GM18505 (cell line): ENCODE results near the gene PACSIN3.

ENCODE experiments used
- ATAC-seq: cut with Tn5 transposase; IDR thresholded peaks from one replicate; pipeline ENCODE4 v1.9.1; 2021; ENCODE audit not compliant: unreplicated experiment
- POLR2A ChIP-seq: IDR thresholded peaks from 4 replicates; pipeline ENCODE4 v1.6.1; 2011; ENCODE audit warnings: borderline replicate concordance; ENCODE audit not compliant: insufficient read depth, insufficient read length; ENCODE audit errors: extremely low read depth

The PACSIN3 gene

DNA sequence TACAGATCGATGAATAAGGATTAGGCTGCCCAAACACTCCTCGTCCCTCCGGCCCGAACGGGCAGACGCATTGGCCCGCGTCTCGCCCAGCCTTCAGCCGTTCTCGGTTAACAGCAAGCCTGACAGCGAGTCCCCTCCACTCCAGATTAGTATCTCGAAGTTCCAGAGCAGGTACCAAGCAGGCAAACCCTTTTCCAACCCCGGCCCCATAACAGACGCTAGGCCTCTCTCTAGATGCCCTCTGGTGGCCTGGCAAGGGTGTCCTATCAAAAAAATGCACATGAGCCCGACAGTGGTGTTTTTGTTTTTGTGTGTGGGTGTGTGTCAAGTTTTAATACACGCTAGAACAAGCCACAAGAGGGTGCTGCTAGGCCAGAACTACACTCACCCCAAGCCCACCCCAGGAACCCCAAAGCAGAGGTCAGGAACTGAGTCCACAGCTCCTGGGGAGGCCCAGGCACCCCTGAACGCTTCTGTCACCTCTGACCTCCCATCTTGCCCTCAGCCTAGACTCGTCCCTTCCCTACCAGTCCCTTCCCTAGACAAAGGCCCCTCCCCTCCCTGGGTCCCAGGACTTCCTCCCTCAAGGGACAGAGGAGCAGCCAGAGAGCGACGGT, 8.9 kb downstream of the PACSIN3 start:
- peak; percentile 10 for TF ChIP-seq POLR2A
- peak; percentile 43 for ATAC-seq

DNA sequence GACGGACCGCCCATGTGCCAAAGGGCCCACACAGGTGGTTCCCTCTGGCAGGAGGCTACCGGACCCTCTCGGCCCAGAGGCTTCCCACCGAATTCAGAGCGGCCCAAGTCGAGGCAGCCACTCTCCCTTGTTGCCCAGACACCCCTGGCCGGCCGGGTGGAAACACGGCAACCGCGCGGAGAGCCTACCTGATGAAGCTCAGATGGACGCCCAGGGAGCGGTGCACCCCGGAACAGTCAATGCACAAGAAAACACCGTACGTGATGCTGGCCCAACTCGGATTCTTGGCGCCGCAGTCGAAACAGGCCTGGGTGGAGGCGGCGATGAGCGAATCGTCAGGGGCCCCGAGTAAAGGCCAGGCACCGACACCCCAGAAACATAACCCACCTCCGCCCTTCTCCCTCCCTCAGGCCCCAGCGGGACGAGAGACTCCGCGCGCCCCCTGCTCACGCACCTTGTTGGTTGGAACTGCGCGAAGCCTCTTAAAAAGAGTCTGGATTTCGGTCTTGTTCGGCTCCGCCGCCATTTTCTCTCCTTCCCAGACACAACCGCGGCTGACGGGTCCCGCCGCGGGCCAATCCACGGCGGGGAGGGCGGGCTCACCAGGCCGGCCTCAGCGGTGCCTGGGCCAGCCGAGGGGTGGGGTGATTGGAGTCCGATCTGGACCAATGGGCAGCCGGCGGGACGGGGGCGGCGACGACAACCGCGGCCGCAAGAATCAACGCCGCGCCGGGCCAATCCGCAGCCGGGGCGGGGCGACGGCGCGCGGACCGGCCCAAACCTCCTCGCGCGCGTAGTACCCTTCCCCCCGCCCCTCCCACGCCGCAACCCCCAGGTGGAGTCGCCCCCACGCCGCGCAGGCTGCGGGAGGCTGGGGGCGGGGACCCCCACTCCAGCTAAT, 9.7 kb downstream of the PACSIN3 start, which contains the start of gene ARFGAP2:
Gene ARFGAP2, minus strand, starts transcription at position 552 of the 901 bp plus-strand sequence. Its CDS starts 26 bp downstream, at position 526.
- peak; percentile 60 for TF ChIP-seq POLR2A
- peak; percentile 85 for ATAC-seq

DNA sequence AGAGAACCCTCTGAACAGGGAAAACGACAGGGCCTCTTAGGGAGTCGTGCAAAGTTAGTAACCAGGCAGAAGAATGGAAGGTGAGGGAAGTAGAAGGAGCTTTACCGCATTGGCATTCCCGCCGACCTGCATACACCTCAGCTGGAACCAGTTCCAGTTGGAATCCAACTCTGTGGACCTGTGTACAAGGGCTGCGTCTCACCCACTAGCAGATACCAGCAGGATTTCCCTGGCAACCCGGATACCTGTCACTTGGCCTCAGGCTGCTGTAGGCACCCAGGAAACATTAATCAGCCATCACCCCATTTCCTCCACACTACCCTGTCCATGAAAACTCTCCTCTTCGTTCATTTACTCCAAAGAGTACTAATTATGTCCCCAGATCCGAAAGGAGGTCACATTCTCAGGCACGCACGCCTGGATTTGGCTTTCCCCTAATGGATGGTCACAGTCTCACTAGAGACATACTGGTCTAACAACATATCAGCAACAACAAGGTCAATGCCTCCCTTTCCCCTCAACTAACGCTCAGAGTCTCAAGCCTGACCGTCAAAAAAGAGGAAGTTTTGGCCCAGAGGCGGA, 10.4 kb downstream of the PACSIN3 start:
- no peak for TF ChIP-seq POLR2A
- no peak for ATAC-seq

DNA sequence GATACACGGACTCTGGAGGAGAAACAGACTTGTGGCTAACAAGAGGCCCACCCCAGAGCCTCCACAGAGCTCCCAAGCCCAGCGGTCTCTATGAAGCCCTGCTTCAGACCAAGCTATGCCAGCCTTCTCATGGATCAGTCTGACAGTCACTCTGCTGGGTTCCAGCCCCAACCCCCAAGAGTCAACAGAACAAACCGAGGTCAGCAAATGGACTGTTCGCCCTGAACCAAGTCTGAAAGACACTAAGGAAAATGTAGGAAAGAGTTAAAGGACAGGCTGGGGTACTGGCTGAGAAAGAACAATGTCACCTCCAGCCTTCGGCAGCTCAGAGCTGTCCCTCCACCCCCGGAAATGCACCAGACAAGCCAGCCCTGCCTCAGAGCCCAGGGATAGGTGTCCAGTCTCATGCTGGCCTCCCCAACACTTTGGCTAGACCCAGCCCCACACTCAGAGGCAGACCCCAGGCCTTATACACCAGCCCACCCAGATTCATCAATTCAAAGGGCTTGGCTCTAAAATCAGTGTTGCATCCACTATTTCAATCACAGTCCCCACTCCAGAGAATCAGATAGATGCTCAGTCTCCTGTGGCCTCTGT, 13.4 kb downstream of the PACSIN3 start:
- no peak for TF ChIP-seq POLR2A
- ATAC-seq, result no peak

DNA sequence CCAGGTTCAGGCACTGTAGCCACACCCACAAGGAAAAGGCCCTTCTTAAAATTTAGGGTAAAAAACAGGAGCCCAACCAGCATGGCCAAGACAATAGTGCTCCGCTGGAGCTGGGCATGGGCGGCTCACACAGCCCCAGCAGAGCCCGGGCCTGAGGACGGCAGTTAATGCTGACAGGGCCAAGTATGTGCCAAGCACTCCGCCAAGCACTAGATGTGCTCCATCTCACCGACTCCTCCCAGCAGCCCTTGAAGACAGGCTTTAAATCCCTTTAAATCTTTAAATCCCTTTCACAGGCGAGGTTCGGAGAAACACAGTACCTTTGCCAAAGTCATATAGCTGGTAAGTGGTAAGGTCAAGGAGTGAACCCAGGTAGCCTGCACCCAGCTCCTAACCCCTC, 14.4 kb downstream of the PACSIN3 start:
- no peak for ATAC-seq
- TF ChIP-seq POLR2A, result no peak

DNA sequence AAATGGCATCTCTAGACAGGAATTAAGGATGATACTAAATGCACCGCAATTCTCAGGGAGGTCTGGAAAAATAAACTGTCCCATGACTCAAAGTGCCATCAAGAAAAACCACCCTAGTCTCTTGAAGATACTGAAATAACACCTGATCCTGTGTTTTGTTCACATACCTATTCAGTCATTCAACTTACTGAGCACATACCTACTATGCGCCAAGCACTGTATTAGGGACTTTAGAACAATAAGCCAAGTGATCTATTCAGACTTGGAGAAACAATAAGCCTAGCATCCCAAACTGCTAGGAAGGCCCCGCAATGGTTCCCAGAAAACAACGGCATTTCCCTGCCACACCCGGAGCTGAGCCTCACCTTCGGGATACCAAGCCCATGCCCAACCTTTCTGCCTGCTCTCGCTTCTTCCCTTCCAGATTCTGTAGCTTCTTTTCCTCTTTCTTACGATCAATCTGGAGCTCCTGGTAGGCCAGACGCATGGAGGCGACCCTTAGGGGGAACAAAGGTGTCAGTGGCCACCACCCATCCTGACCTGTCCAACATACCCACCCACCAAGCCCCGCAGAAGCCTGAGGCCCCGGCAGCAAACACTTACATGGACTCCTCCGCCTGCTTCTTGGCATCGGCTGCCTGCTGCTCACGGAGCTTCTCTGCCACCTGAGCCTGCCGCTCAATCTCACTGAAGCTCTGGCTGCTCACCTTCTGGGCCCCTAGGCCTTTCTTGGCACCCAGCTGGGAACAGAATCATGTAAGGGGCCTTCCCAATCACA, 15.0 kb downstream of the PACSIN3 start:
- no peak for ATAC-seq
- TF ChIP-seq POLR2A, result no peak

DNA sequence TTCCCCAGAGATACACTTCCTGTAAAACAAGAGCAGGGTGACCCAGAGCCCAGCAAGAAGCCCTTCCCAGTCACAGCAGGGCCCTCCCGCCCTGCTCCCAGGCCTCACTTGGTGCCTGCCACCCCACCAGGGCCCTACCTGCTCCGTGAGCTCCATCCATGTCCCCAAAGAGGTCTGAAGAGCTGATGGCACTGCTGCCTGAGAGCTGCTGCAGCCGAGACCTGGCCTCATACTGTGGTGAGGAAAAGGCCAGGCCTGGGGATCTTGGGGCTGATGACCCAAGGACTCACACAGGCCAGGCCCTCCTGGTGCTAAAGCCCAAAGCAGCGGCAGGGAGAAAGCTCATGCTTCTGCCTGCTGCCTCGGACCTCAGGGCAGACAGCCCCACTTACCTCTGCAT, 19.9 kb downstream of the PACSIN3 start:
- no peak for ATAC-seq
- no peak for TF ChIP-seq POLR2A

DNA sequence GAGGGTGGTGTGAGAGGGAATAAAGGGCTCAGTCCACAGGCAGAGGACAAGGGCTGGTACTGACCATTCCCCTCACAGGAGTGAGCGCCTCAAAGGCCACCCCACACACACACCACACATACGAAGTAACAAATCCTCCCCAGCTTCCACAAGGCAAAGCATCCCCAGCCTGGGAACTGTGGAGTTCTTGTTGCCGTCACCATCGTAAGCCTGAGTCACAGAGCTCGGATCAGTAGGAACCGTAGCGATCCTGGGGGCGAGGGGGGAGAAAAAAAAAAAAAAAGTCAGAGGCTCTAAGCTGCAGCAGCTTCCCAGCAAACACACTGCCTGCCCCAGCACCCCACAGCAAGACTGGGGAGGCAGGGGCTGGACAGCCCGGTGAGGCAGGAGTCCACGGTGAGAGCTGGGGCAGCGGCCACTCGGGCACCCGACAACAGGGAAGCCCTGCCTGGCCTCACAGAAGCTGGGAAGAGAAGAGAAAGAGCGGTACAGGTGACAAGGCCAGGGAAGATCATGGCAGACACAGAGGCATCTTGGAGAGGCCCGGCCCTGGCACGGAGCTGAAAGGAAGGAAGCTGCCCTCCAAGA, 20.9 kb downstream of the PACSIN3 start:
- ATAC-seq, result no peak
- TF ChIP-seq POLR2A, result no peak

DNA sequence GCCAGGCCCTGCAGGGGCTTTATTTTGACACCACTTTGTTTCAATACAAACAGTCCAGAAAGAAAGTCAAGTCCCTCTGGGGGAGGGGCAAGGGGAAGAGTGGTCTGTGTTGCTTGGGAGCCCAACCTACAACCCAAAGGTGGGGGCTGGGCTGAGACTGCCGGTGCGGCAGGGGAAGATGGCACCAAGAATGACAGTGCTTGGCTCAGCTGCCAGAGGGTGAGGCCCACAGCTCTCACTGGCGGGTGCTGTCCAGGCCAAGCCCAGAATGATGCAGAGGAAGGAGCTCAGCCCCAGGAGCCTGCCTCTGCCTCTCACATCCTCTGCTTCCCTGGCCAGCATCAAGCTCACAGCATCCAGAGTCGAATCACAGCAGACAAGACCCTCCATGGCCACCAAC, 21.9 kb downstream of the PACSIN3 start:
- no peak for ATAC-seq

DNA sequence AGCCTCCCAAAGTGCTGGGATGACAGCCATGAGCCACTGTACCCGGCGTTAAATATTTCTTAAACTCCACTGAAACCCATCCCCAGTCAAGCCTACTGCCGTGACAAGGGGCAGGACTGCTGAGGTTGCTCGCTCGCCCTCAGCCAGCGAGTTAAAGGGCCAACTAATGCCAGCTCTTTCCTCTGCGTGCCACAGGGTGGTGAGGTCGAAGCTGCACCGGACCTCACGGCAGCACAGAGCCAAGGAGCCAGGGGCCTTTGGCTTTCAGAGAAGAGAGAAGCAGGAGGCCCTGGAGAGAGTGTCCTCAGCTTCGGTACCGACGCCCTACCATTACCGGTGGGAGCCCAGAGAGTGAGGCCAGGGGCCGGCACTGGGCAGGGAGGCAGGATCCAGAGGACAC, 22.3 kb downstream of the PACSIN3 start:
- no peak for TF ChIP-seq POLR2A
- ATAC-seq, result no peak

More for the DNA sequence above, 21.9 kb downstream of the PACSIN3 start:
- no peak for TF ChIP-seq POLR2A

DNA sequence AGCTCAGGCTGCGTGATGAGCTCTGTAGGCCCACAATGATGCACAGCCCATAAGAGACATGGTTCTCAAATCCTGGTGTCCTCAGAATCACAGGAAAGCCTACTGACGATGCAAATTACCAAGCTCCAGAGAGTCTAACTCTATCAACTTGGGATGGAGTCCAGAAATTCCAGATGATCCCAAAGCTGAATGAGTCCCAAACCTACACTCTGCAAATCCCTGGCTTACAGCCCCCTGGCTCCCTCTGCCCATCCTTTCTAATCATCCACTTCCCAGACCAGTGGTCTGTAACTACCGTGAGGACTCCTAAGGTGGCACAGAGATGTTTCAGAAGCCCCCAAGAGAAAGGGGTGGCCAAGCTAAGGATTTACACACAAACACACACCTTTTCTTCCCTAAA, 23.0 kb downstream of the PACSIN3 start:
- TF ChIP-seq POLR2A, result no peak

DNA sequence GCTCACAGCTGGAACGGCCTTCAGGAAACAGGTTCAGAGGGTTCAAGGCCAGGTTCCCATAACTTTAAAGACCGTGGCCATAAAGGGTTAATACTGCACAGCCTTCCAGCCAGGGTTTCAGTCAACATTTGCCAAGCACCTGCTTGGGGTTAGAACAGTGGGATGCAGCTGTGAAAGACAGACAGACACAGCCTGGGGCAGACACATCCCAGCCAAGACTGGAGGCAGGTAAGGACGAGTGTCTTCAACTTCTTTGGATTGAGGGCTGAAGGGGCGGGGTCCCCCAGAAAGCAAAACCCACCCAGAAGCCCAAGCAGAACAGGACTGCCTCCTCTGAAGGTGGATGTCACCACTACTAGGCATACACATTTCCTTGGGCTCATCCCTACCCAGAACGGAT, 23.8 kb downstream of the PACSIN3 start:
- no peak for ATAC-seq
- TF ChIP-seq POLR2A, result no peak

More for the DNA sequence above, 23.0 kb downstream of the PACSIN3 start:
- no peak for ATAC-seq

DNA sequence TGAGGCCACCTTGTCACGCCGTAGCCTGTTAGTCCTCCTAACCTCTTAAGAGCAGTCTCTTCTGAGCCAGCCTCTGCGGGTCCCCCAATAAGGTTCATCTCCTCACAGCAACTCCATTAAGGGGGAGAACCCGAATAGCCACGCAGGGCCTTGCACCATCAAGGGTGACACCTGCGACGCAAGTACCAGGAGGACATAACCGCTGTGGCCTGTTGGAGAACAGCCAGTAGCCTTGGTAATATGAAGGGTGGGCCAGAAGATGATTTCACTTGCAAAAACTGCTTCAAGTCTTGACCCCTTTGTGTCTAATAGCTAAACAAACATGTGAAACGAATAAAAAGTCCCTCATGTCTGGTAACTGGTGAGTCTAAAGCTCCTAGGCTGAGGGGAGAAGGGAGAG, 24.3 kb downstream of the PACSIN3 start:
- ATAC-seq, result no peak
- TF ChIP-seq POLR2A, result no peak
